Chondrocyte (in vitro differentiated cells): ENCODE data around the gene MYO5B. TPM values are rescaled to one million over a fixed set of nuclear protein-coding genes. Genes with fewer than 3 reads are reported as not detected.
A peak's percentile ranks its signal among the peaks of the same experiment; 100 is the strongest.

Experiments
- DNase-seq: peaks from one replicate; pipeline ENCODE4 v3.0.0; 2021; ENCODE audit warnings: mixed read lengths, low spot score
- H3K27ac Mint-ChIP-seq: one replicate; pipeline ENCODE4 v1.8.0; 2021; ENCODE audit warnings: mild to moderate bottlenecking, moderate library complexity, mixed read lengths; ENCODE audit not compliant: unreplicated experiment
- H3K27me3 Mint-ChIP-seq: 2 replicates; pipeline ENCODE4 v1.8.0; 2021; ENCODE audit warnings: low read depth, mixed read lengths
- H3K36me3 Mint-ChIP-seq: 2 replicates; pipeline ENCODE4 v1.8.0; 2021; ENCODE audit warnings: low read depth, mixed read lengths
- H3K4me1 Mint-ChIP-seq: 2 replicates; pipeline ENCODE4 v1.8.0; 2021; ENCODE audit warnings: low read depth, mild to moderate bottlenecking, mixed read lengths
- H3K4me3 Mint-ChIP-seq: one replicate; pipeline ENCODE4 v1.8.0; 2021; ENCODE audit warnings: mild to moderate bottlenecking, moderate library complexity, mixed read lengths; ENCODE audit not compliant: unreplicated experiment
- H3K9me3 Mint-ChIP-seq: 2 replicates; pipeline ENCODE4 v1.8.0; 2021; ENCODE audit warnings: low read depth, mixed read lengths
- CTCF ChIP-seq: fragments of 200-600 bp; sonication (generic); IDR thresholded peaks from 2 replicates; pipeline ENCODE4 v1.5.0; 2021; ENCODE audit warnings: antibody characterized with exemption, mild to moderate bottlenecking, moderate library complexity
- total RNA-seq: library from RNA; stranded (reverse); gene quantifications from 3 replicates; pipeline ENCODE4 v1.2.1, GENCODE V29; 2021

MYO5B gene
- total RNA-seq, 1 donor from 2014 or later: 0.97 TPM

DNA sequence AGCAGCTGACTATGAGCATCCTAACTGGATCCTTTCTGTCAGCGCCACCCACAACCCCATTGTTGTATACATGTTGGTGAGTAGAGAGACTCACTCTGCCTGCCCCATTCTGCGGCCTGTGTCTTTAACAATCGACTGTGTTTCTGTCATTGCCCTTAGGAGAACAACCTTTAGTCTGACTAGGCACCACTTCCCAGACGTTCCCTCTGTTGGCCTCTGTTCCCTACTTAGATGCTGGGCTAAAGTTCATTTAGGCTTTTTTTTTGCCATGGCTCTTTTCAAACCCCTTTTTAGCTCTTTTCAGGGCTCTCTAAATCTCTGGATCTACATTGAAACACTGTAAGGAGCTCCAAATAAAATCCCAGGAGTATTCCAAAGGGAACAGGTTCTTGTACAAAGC, 361.1 kb downstream of the MYO5B start:
- Mint-ChIP-seq H3K4me3 (no peak overlapping the region), H3K36me3 (peaks cover under 1% of the 10 kb centered on the region), H3K4me1 (peaks cover 27% of the 10 kb centered on the region), H3K9me3 (peaks cover 7% of the 10 kb centered on the region), H3K27me3 (no peaks in the 10 kb centered on the region), H3K27ac (peak overlapping the region; percentile 10)
- TF ChIP-seq CTCF: no peak
- no peak for DNase-seq

DNA sequence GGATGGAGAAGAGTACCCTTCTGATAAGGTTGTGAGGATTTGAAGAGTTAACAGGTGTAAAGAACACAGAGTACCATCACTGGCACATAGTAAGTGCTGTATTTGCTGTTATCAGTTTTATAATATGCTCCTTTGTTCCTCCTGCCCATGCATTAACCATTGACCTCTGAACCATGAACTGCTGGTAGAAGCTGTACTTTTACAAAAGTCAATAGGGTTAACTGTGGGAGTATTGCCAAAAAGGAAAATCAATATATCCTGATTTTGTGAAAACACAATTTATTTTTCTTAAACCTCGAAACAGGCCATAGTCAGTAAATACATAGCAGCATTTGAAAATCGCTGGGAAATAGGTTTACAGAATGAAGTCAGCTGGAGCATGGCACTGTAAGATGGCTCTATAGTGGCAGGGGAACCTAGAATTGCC, 362.7 kb downstream of the MYO5B start:
- Mint-ChIP-seq H3K4me3 (no peak overlapping the region), H3K36me3 (peaks cover 5% of the 10 kb centered on the region), H3K4me1 (peaks cover 27% of the 10 kb centered on the region), H3K27ac (no peak overlapping the region), H3K9me3 (peaks cover 18% of the 10 kb centered on the region), H3K27me3 (no peaks in the 10 kb centered on the region)
- TF ChIP-seq CTCF: no peak
- DNase-seq: no peak

DNA sequence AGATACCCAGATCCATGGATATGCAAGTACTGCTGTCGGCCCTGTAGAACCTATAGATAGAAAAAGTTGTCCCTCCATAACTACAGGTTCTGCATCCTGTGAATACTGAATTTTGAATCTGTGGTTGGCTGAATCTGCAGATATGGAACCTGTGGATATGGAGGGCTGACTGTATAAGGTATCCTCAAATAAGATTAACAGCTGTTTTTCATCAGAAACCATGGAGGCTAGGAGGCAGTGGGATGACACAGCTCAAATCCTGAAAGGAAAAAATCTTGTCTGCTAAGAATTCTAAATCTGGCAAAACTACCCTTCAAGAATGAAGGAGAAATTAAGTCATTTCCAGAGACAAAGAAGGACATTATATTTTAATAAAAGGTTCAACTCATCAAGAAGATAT, 367.0 kb downstream of the MYO5B start:
- H3K4me1 Mint-ChIP-seq: no peaks in the 10 kb centered on the region
- H3K27ac Mint-ChIP-seq: no peak overlapping the region
- no peaks in the 10 kb centered on the region for H3K27me3 Mint-ChIP-seq
- H3K9me3 Mint-ChIP-seq: peaks cover 25% of the 10 kb centered on the region
- DNase-seq: no peak
- H3K4me3 Mint-ChIP-seq: no peak overlapping the region
- H3K36me3 Mint-ChIP-seq: peaks cover 5% of the 10 kb centered on the region
- TF ChIP-seq CTCF: no peak

GRCh38 chr18:49819823-49820671, 374.9 kb downstream of the MYO5B start:
- DNase-seq: no peak
- TF ChIP-seq CTCF: no peak
- no peaks in the 10 kb centered on the region for H3K9me3 Mint-ChIP-seq
- H3K27me3 Mint-ChIP-seq: no peaks in the 10 kb centered on the region
- H3K4me1 Mint-ChIP-seq: peaks cover 7% of the 10 kb centered on the region
- H3K27ac Mint-ChIP-seq: no peak overlapping the region
- no peak overlapping the region for H3K4me3 Mint-ChIP-seq
- peaks cover 6% of the 10 kb centered on the region for H3K36me3 Mint-ChIP-seq

DNA sequence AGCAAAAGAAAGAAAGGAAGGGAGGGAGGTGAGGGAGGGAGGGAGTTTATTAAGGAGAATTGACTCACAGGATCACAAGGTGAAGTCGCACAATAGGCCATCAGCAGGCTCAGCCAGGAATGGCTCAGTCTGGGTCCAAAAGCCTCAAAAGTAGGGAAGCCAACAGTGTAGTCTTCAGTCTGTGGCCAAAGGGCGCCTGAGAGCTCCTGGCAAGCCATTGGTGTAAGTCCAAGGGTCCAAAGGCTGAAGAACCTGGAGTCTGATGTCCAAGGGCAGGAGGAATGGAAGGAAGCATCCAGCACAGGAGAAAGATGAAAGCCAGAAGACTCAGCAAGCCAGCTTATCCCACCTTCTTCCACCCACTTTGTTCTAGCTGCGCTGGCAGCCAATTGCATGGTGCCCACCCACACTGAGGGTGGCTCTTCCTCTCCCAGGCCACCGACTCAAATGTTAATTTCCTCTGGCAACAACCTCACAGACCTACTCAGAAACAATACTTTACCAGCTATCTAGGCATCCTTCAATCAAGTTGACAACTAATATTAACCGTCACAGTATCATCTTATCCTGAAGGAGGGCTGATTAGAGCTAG, 375.8 kb downstream of the MYO5B start:
- Mint-ChIP-seq H3K9me3 (no peaks in the 10 kb centered on the region), H3K4me1 (peaks cover 14% of the 10 kb centered on the region), H3K4me3 (no peak overlapping the region), H3K27me3 (no peaks in the 10 kb centered on the region), H3K36me3 (peaks cover 6% of the 10 kb centered on the region), H3K27ac (no peak overlapping the region)
- DNase-seq: no peak
- TF ChIP-seq CTCF: no peak
